ENCODE measurements around the gene NCK2.

NCK2 gene

GRCh38 chr2:105903051-105903674, 158.5 kb downstream of the NCK2 start:
- no peak for DNase-seq

DNA sequence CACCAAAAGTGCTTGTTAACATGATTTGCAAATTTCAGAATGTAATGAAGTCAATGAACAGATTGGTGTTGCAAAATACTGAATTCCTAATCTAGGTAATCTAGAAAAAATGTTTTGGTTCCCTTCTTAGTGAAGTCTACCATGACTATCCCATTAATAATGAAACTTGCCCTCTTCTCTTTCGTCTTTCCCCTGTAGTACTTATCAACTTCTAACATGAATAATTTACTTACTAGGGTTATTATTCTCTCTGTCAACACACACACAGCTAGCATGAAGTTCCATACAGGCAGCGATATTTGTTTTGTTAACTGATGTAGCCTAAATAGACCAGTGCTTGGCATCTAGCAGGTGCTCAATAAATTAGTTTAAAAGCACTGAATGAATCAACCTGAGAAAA, 160.2 kb downstream of the NCK2 start:
- DNase-seq: no peak

DNA sequence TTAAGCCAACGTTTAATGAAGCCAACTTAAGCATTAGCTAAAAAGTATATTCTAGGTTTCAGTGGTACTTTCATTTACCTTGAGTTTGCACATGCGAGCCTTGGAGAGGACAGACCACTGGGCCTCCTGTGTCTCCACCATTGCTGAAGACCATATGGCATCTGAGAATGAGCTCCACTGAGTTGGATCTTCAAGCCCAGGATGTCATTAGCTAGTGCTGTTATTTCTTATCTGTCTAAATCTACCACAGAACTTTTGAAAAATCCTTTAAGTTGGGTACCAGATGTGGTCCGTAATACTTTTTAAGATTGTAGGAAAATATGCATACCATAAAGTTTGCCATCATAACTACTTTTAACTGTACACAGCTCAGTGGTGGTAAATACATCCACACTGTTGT, 161.8 kb downstream of the NCK2 start:
- no peak for DNase-seq

DNA sequence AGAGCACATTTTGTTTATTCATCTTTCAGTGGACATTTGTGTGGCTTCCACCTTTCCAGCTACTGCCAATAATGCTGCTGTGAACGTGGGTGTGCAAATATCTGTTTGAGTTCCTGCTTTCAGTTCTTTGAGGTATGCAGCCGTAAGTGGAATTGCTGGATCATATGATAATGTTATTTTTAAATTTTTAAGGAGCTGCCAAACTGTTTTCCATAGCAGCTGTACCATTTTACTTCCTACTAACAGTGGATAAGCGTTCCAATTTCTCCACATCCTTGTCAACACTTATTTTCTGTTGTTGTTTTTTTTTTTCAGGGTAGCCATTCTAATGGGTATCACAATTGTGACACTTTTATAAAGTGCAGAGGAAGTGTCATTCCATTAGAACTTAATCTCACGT, 162.5 kb downstream of the NCK2 start:
- no peak for DNase-seq

GRCh38 chr2:105909215-105909614, 164.5 kb downstream of the NCK2 start:
- no peak for DNase-seq

- DNase-seq: no peak
These were observed 166.0 kb downstream of the NCK2 start for GRCh38 chr2:105910497-105911238.

DNA sequence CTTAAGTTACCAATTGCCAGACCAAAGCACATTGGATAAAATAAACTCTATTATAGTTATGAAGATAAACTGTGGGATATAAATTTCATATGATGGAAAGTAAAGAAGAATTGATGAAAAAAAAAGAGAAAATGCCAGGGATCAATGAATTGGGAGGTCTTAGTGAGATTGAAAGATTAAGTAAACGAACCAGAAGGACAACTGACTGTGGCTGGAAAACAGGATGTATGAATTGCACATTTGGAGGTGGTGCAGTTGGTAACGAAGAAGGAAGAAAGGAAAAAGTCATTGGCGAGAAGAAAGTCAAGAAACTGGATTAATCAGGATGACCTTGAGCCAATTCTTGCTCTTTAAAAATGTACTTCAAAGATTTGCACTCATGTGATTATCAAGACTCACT, 166.7 kb downstream of the NCK2 start:
- DNase-seq: no peak

DNA sequence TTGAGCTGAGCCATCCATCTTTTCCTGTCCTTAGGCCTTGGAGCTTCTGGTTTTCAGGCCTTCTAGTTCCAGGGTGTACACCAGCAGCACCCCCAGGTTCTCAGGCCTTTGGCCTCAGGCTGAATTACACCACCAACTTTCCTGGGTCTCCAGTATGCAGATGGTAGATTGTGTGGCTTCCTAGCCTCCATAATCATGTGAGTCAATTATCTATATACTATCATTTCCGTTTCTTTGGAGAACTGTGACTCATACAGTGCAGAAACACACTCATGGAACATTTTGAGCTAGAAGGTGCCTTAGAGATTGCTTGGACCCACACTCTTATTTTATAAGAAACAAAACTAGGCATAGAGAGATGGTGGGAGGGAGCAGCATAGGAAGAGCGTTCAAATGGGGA, 167.4 kb downstream of the NCK2 start:
- DNase-seq: no peak

DNA sequence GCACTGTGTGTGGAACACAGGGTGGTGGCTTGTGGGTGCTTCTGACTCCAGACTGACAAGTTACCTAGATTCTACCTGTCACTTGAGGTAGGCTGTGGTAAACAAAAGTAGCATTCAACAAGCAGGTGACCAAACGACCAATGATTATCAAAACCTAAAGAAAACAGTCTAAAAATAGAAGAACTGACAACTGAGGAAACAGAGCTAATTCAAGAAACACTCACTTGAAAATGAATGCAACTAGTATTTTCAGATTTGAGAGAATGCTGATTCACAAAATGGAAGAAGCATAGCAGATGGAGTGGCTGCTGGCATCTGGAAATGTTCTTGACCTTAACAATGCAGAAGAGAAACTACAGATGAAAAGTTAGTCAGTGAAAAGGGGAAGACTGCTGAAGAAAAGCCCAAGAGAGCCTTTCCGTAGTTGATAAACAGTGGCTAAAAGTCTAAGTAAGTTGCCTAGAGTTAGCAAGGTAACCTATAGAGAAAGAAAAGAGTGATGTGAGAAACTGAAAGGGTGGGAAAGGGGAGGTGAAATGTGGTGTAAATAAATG, 170.4 kb downstream of the NCK2 start:
- DNase-seq: no peak

GRCh38 chr2:105917226-105917625, 172.5 kb downstream of the NCK2 start:
- DNase-seq: no peak

GRCh38 chr2:105917688-105918087, 173.0 kb downstream of the NCK2 start:
- DNase-seq: no peak

GRCh38 chr2:105919191-105919811, 174.6 kb downstream of the NCK2 start:
- peak in 1 of 2 experiments; percentile 6 for DNase-seq

DNA sequence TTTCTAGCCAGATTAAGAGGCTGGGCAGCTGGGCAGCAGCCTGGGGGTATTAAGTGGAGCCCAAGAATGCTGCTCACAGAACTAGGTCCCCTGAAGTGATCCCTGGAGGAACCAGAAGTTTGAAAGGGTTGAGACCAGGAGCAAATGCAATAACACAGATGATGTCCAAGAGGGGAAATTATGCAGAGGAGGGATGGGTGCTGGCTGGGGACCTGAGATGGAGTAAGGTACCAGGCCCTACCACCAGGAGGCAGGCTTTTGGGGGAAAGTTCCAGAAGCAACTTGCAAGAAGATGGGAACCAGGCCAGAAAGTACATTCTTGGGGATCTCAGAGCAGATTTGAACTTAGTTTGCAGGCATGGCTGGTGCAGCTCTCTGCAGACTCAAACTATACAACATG, 175.1 kb downstream of the NCK2 start:
- DNase-seq: no peak

GRCh38 chr2:105924271-105924670, 179.6 kb downstream of the NCK2 start:
- no peak for DNase-seq

GRCh38 chr2:105924932-105925331, 180.2 kb downstream of the NCK2 start:
- DNase-seq: no peak

- no peak for DNase-seq
These were observed 180.7 kb downstream of the NCK2 start for GRCh38 chr2:105925390-105925789.

GRCh38 chr2:105926960-105927678, 182.4 kb downstream of the NCK2 start:
- no peak for DNase-seq

DNA sequence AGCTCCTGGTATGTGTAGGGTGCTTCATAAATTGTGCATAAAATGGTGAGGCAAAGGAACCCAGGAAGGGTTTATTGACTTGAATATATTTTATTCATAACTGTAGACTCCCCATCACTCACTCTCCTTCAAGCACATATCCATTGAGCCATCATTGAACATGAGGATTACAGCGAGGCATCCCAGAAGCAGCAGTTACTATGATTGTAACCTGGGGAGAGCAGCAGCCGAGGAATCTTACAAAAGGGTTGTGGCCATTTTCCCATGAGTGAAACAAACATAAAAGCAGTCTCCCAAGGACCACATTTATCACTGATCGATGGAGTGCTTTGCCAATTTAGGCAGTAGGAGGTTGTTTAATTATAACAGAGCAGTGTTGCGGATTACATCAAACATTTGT, 183.4 kb downstream of the NCK2 start:
- no peak for DNase-seq

DNA sequence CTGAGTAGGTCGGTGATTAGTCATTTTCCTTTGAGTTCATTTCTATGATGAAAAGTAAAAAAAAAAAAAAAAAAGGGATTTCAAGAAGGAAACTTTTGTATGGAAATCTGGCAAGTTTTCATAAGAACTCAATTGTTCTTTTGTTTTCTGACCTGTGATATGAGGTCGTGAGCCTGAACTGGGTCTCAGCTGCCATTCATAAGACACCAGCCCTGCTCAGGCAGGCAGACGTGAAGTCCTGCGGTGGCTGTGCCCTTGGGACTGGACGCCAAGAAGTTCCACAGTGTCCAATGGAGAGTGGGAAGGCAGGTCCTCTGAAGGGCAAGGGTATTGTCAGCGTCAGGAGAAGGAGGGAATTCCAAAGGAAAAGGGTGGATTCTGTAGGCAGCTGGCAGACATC, 183.9 kb downstream of the NCK2 start:
- no peak for DNase-seq

DNA sequence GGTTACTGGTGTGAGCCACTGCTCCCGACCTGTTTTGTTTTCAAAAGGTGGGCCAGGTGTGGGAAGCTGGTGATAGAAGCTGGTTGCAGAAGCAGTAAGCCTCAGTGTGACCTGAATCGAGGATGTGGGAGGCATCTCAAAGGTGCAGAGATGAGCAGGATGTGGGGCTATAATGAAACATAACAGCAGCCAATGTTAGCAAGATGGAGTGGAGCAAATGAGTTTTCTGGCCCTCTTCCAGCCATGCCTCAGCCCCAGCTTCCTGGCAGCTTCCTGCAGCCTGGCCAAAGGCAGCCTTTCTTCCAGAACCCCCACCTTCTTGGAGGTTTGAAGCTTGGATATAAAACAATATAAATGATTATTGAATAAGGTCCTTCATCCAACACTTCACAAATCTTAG, 184.8 kb downstream of the NCK2 start:
- peak in 1 of 2 experiments; percentile 9 for DNase-seq

DNA sequence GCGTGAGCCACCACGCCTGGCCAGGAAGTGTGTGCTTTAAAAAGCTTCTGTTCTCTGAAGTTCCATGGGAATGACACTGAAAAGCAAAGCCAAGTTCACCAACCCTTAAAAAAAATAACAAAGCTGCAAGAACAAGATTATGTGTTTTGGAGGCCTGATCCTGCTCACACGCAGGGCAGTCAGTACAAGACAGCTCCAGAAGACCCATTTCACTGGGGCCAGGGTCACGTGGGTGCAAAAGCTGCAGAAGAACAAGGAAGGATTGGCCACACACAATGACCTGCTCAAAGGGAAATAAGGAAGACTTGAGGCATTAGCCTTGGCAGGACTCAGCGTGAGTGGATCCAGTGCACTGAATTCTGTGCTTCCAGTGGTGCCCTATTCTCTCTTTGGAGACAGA, 187.9 kb downstream of the NCK2 start:
- DNase-seq: no peak

GRCh38 chr2:105933906-105934305, 189.2 kb downstream of the NCK2 start:
- no peak for DNase-seq

DNA sequence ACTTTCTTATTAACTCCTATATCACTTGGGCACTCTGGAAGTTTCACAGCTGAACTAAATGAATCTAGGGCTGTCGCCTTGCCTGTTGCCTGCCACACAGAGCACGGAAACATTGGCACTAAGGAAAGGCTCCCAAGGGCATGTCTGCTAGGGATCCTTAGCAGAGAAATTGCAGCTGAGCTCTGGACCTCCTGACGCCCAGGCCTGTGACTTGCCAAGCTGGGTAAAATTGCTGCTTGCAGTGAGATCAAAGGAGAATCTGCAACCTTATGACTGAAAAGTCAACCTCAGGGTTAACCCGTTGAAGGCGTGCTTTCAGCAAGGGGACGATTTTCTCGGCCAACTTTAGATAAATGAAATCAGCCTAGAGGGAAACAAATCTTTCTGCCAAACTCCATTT, 189.8 kb downstream of the NCK2 start:
- DNase-seq: no peak

Measured in NCI-H2081 (cell line).